HuH-7 (cell line): Measurements from ENCODE around the gene STRADB.
"Not testable (repeated sequence)": the region's sequence is repeated elsewhere in the genome, so short reads cannot be mapped to it uniquely, and the experiment has no call there.

Source experiments
- DNase-seq: peaks from one replicate; pipeline ENCODE4 v3.0.0; 2011; ENCODE audit warnings: low spot score

The STRADB gene

DNA sequence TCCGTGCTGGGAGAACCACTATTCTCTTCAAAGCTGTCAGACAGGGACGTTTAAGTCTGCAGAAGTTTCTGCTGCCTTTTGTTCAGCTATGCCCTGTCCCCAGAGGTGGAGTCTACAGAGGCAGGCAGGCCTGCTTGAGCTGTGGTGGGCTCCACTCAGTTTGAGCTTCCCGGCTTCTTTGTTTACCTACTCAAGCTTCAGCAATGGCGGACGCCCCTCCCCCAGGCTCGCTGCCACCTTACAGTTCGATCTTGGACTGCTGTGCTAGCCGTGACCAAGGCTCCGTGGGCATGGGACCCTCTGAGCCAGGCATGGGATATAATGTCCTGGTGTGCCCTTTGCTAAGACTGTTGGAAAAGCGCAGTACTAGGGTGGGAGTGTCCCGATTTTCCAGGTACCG, 21.2 kb upstream of the STRADB start:
- DNase-seq: not testable (repeated sequence)

DNA sequence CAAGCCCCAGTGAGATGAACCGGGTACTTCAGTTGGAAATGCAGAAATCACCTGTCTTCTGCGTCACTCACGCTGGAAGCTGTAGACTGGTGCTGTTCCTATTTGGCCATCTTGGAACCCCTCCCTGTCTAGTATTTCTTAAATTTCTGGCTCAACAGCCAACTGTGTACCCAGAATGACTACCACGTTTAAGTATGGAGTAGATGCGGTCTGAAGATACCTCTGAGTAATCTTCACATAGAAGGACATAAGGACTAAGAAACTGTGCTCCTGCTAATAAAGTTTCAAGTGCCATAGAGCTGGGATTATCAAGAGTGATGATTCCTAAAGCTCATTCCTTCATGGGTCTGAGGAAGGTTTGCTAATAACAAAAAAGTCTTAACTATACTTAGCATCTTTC, 20.7 kb upstream of the STRADB start:
- no peak for DNase-seq

DNA sequence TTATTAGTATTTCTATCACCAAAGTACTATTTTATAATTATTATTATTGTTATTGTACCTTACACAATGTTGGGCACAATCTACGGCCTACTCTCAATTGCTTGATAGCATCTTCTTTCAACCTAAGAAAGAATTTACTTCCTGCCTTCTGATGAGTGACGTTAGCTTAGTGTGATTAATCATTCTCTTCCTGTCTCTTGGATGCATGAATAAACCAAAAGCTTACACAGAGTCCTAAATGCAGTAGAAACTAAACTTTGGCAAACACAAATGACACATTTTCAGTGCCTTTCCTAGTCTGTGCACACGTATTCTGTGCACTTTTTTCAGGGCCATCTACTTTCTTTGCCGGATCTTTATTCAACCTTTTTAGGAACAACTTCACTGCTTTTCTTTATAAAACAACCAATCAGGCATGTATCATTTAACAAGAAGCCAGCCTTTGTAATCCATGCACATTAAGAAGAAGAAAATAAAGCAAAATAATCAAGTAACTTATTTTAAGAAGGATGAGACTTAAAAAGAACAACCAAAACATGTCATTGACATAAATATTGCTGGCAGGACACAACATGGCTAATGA, 19.4 kb upstream of the STRADB start:
- DNase-seq: no peak

DNA sequence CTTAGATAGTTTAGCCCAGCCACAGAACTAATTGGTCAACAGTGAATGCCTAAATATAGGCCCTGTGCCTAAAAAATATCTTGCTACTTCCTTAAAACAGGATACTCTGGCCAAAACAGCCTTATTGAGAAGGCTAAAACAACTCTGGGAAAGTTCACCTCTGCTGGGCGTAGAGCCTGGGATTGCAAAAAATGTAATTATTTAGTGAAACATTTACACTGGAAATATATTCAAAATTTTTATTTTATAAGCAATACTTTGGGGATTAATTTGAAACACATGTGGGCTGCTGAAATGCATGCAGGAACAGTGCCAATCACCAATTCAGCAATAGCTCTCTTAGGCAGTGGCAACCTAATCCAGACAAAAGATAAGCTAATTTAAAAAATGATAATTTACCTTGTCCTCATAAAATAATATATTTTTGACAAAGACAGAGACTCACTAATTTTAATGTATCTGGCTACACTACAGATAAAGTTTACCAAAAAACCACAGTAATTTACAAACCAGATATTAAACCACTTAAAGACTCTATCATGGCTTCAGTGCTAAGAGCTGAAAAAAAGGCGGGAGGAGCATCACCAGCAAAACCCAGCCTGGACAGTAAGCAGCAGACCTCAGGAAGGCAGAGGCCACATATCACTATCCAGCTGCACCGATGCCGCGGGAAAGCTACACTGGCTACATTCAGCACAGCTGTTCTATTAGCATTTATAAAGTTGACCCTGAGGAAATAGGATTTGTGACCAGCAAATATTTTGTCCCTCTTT, 18.7 kb upstream of the STRADB start:
- no peak for DNase-seq

DNA sequence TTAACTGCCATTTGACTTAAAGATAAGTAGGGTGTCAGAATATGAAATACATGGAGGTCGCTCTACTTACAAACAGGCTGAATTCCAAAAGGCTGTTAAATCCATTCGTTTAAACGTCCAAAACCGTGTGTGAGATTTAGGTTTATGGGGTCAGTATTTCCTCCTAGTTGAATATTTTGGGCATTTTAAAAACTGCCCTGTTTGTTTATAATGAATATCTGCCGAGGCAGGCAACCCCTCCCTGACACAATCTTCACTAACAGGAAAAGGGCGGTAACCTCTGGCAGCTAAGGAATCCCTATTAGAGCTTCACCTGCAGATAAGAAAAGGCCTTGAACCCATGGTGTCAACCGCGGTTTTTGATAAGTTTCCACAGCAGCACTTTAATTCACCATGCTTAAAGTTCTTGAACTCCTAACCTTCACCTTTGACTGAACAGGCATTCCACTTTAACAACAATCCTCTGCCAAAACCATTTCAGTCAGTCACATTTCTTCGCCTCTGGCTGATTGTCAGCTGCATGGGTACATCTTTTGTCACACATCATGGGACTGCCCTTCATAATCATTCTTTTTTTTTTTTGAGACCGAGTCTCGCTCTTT, 18.0 kb upstream of the STRADB start:
- DNase-seq: peak; percentile 20

DNA sequence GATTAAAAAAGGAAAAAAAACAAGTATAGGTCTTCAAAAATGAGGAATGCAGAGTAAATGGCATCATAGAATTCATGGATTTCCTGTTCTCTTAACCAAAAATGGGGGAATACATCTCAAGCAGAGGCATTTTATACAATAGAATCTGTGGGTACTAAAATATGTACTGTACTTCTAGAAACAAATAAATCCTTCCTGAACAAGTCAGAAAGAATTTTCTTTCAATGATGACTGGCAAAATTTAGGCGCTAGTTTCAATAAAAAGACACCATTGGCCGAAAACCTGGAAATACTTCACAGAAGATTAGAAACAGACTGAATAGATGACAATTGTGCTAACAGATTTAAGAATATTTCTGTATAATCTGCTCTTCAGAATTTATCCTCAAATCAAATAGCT, 15.4 kb upstream of the STRADB start:
- DNase-seq: no peak

DNA sequence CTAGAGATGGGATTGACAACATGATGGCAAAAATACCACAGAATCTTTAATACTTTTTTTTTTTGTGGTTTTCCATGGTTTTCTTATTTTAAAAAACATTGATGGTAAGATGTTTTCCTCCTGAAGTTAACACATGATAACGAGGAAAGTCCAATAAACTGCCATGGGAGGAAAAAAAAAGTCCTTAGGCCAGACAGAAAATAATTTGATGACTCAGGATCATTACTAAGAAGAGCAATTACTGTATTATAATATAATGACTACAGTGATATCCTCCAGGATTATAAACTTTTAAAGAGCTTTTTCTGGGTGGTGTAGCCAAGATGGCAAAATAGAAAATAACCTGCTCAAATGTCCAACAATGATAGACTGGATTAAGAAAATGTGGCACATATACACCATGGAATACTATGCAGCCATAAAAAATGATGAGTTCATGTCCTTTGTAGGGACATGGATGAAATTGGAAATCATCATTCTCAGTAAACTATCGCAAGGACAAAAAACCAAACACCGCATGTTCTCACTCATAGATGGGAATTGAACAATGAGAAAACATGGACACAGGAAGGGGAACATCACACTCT, 12.1 kb upstream of the STRADB start:
- not testable (repeated sequence) for DNase-seq

DNA sequence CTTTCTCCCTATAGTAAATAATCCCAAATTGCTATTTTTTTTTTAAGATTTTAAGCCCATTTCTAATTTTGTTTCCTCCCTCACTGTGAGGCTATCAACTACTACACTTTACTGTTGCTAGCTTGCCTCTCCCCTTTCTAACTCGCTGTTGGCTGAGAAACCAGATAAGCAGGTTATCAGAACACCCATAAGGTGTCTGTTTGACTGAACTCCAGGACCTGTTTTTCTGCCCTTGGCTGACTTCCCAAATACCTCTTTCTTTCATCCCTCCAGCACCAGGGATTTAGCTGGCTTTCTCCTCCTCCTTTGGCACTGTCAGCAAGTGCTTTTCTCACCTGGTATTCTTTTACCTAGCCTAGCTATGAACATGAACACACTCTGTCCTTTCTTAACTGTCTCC, 11.4 kb upstream of the STRADB start:
- DNase-seq: no peak

DNA sequence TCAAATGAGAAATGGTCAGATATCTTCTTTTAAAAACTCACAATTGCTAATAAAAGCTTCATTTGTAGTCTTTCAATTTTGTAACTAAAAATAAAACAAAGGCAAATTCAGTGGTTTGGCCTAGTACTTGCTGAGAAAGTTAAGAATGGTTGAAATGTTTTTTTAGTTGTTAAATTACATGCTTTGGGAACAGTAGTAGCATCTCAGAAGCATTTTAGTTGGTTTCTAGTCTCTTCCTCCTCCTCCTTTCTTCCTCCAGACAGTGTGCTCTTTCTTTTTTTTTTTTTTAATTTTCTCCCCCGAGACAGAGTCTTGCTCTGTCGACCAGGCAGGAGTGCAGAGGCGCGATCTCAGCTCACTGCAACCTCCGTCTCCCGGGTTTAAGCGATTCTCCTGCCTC, 10.1 kb upstream of the STRADB start:
- DNase-seq: no peak

DNA sequence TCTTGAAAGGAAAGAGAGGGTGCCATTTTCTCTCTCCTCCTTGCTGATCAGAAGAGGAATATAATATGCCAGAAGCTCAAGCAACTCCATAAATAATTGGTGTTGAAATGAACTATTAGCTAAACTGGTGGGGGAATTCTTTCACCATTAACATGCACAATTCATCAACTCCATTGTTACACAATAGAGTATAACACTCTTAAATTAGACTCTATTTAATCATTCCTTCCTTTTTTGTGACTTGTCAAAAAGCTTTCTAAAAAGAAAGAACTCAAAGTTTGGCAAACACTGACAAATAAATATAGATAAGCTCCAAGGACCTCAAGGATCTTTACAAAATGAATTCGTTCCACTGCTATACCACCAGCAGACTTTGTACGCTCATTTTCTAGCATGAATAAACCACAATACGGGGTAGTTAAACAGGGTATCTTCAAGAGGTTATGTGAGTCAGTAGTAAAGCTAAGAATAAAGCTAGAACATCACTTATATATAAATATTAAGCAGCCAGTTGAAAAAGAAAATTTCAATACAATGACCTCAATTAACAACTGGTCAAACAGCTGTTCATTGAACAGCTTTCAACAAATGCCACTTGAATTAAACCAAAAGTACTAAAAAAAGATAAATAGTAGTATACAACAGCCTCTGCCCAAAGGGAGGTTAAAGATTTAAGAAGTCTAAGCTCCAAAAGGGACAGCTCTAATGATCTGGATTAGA, 6.6 kb upstream of the STRADB start:
- no peak for DNase-seq

DNA sequence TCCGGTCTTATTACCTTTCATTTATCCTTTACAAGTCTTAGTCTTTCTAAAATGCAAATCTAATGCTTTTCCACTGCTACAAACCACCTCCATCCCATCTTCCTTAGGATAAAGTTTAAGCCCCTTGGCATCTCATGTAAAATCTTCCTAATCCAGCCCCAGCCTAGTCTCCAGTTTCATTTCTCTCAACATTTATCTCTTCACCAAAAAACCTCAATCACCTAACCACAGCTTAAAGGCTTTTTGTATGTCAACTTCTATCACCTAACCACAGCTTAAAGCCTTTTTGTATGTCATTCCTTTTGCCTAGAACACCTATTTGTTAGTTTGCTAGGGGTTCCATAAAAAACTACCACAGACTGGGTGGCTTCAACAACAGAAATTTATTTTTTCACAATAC, 4.5 kb upstream of the STRADB start:
- DNase-seq: no peak

DNA sequence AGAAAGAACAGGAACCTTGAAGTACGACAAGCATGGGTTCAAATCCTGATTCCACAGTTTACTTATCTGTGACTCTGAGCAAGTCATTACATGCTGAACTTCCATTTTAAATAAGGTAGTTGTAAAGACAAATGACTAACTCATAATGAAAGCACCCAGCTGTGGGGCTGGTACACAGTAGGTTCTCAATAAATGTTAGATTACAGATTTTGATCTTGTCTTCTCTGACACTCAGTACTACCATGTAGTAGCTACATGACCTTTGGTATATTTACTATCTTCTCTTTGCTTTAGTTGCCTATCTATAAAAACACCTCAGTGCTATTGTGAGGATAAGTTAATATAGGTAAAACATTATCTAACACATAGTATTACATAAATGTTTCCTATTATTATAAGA, 3.5 kb upstream of the STRADB start:
- no peak for DNase-seq

DNA sequence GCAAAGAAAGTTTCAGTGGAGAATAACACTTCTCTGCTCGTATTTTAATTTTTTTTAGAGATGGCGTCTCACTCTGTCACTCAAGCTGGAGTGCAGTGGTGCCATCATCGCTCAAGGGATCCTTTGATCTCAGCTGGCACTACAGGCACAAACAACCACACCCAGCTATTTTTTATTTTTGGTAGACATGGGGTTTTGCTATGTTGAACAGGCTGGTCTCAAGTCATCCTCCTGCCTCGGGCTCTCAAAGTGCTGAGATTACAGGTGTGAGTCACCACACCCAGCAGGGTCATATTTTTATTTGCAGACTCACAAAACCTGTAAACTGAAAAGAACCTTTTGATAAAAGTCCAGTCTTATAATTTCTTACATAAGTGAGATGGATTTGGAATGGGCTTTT, 2.8 kb upstream of the STRADB start:
- no peak for DNase-seq

DNA sequence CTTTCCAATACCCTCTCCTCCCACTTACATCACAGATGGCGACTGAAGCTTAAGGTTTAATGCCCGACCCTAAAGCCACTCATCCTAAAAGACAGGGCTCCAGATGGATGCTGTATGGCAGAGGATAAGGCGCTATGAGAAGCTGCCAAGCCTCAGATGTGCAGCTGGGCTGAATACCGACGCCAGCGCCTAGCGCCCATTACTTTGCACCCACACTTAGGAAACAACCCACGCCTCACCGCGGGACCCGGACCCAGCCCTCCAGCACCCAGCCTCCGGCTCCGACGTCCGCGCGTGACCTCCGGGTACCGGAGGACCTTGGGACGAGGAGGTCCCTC, 617 bp upstream of the STRADB start:
- DNase-seq: peak; percentile 18

DNA sequence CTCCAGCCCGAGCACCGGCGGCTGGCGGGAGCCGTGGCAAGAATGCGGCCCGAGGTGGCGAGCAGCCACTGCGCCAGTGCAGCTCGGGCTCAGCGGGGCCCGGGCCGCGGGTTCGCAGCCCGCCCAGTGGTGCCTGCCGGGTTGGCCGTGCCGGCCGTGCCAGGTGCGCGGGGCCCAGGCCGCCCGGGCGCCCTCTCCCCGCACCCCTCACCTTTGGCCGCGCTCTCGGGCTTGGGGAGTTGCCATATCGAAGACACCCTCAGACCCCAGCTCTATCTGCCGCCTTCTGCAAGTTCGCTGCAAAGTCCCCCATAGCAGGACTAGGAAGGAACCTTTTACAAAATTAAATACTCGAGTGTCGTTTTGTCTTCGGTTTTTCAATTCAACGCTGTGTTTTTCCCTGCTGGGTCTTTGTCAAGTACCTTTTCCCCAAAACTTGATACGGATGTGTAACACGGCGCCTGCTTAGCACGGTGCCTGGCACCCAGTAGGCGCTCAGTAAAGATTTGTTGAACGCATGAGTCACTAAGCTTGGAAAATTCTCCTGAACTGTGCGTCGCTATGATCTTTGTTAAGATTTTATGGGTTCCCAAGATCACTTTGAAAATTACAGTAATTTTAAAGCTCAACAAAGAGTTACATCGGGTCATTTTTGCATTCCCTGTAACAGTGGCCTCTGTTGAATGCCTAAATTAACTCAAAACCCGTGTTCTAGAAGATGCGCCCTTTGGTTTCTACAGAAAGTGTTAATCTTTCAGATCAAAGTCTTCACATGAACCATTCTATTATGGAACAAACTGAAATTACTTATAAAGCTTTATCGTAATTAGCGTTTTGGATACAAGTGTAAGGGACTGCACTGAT, 750 bp downstream of the STRADB start:
- DNase-seq: no peak

DNA sequence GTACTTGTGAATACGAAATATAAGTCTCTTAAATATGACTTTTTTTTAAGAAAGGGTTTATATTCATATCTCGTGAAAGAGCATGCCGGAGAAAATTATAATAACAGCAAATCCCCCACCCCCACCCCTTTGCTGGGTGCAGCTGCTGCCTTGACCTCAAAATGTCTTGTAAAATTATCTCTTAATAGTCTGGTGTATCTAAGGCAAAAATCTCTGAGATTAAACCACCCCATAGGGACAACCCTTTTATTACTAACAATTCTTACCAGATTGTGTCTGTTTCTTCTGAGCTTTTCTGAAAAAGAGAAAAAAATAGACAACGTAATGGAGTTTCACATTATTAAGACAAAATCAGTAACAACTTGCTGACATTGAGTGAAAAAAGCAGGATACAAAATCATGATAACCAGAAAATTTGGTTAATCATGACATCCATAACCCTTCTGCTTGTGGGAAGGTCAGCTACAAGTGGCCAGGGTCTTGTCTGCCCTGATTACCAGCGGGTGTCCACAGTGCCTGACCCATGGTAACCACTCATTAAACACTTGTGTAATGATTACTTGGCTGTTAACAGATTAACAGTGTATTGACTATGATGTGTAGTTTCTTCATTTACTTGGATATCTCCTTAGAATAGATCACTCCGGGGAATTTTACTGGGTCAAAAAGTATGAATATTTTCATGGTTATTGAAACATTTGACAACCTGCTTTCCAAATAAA, 1.5 kb downstream of the STRADB start:
- no peak for DNase-seq

DNA sequence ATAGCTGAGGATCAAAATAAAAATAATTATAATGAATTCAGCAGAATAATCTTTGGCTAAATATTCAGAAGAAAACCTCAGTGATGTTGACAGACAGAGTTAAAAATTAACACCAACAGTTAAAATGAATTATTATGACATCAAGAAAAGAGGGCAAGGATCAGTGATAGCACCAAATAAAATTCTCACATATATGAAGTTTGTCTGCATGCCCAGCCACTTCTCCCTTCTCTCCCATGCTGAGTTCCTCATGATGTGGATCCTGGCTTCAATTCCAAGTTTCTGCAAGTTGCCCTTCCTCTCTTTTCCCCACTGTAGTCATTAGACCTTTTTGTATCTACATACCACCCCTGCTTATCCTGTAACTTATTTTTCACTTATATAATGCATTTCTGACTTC, 6.8 kb downstream of the STRADB start:
- no peak for DNase-seq

DNA sequence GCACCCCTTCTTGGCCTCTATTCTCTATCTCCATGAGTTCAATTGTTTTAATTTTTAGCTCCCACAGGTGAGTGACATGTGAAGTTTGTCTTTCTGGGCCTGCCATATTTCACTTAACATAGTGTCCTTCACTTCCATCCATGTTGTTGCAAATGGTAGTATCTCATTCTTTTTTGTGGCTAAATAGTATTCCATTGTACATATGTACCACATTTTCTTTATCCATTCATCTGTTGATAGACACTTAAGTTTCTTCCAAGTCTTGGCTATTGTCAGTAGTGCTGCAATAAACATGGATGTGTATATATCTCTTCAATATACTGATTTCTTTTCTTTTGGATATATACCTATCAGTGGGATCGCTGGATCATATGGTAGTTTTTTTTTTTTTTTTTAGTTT, 9.0 kb downstream of the STRADB start:
- DNase-seq: no peak

DNA sequence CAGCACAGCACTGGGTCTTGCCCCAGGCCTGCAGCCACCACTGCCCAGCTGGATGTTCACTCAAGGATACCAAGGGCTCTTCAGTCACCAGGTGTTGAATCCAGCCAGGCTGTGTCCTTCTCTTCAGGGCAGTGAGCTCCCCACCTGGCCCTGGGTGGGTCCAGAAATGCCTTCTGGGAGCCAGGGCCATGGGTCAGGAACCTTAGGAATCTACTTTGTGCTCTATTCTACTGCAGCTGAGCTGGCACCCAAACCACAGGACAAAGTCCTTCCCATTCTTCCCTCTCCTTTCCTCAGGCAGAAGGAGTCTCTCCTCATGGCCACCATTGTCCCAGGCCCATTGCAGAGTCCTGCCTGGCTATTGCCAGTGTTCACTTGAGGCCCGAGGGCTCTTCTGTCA, 13.0 kb downstream of the STRADB start:
- no peak for DNase-seq

DNA sequence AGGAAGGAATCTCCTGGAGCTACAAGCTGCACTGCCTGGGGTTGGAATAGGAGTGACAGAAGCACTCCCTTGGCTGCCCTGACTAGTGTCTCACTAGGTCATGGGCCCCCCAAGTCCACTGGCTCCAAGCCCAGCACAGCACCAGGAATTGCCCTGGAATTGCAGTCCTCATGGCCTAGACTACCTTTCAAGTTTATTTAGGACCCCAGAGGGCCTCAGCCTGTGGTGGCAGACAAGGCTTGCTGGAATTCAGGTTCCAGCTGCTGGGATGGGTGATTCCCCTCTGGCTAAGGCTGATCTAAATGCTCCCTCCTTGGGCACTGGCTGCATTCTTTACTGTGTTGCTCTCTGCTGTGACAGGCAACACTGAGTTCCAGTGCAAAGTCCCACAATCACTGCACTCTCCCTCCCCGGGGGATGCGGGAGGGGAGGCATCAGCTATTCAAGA, 14.0 kb downstream of the STRADB start:
- DNase-seq: no peak

DNA sequence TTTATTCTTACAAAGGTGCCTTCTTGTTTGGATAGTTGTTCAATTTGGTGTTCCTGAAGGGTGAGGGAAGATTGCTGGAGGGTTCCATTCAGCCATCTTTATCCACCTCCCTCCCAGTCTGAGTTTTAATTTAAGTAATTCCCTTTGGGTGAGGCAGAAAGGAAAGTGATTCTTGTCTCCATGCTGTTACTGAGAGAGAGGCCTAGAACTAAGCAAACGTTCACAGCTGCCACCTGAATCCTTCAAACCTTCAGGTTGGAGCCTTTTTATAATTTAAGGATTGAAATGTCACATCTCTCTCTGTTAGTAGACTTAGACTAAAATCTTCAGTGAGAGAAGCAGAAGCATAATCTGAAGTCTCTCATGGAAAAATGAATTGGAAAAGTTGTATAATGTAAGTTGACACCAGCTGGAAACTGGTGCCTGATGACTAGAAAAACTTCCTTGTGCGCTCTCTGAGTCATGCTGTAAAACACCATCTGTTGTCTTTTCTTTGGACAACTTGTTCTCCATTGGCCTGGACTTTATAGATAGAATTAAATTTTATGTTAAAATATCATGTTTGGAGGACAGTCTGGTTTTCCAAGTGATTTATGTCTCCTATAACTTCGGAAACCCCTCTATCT, 14.6 kb downstream of the STRADB start:
- no peak for DNase-seq
